Osteoblast (primary cell): Measurements from ENCODE around the gene MADD. TPM values are rescaled to one million over a fixed set of nuclear protein-coding genes. Genes with fewer than 3 reads are reported as not detected.

Experiments used
- DNase-seq: peaks from one replicate; pipeline ENCODE4 v3.0.0; 2011; ENCODE audit warnings: low spot score, mixed read lengths; ENCODE audit not compliant: insufficient read length; ENCODE audit errors: missing footprints
- H2AFZ ChIP-seq: 2 replicates; pipeline ENCODE4 v1.6.0; 2011; ENCODE audit warnings: mild to moderate bottlenecking, low read length
- H3K27ac ChIP-seq: 2 replicates; pipeline ENCODE4 v1.5.1; 2011; ENCODE audit warnings: mild to moderate bottlenecking, low read depth, low read length, moderate library complexity
- H3K27me3 ChIP-seq: 2 replicates; pipeline ENCODE4 v1.6.0; 2012; ENCODE audit warnings: mild to moderate bottlenecking, control low read depth, inconsistent platforms, low read length, moderate library complexity; ENCODE audit not compliant: insufficient read depth
- H3K36me3 ChIP-seq: 2 replicates; pipeline ENCODE4 v1.5.1; 2011; ENCODE audit warnings: mild to moderate bottlenecking, low read length, control low read depth, moderate library complexity; ENCODE audit not compliant: insufficient read depth
- H3K4me1 ChIP-seq: 2 replicates; pipeline ENCODE4 v1.5.1; 2011; ENCODE audit warnings: mild to moderate bottlenecking, low read length, control low read depth, moderate library complexity; ENCODE audit not compliant: insufficient read depth
- H3K4me2 ChIP-seq: 2 replicates; pipeline ENCODE4 v1.6.0; 2011; ENCODE audit warnings: mild to moderate bottlenecking, low read length; ENCODE audit not compliant: insufficient read depth
- H3K4me3 ChIP-seq: fragments of 200-600 bp; sonication (generic); 3 replicates; pipeline ENCODE4 v1.5.1; 2012; ENCODE audit warnings: mild to moderate bottlenecking, low read length, inconsistent platforms; ENCODE audit not compliant: insufficient read depth
- H3K79me2 ChIP-seq: 2 replicates; pipeline ENCODE4 v1.6.0; 2012; ENCODE audit warnings: mild to moderate bottlenecking, low read length, control low read depth, inconsistent platforms; ENCODE audit not compliant: insufficient read depth
- H3K9me3 ChIP-seq: 2 replicates; pipeline ENCODE4 v1.5.1; 2011; ENCODE audit warnings: low read depth, low read length, control low read depth
- H4K20me1 ChIP-seq: 2 replicates; pipeline ENCODE4 v1.6.0; 2012; ENCODE audit warnings: mild to moderate bottlenecking, low read length, control low read depth; ENCODE audit not compliant: insufficient read depth
- total RNA-seq: library from RNA; depleted of rRNA; stranded (reverse); fragments of >200 nt; gene quantifications from 2 replicates; pipeline ENCODE4 v1.2.3, GENCODE V29; 2012
- TF ChIP-seq, protein P1 (sequence below): IDR thresholded peaks from 2 replicates; pipeline ENCODE4 v1.5.1; 2011; ENCODE audit warnings: mild to moderate bottlenecking, low read depth, low read length, moderate library complexity; ENCODE audit errors: extremely low read depth

MADD gene
- total RNA-seq, 1 donor = 21.7 TPM

DNA sequence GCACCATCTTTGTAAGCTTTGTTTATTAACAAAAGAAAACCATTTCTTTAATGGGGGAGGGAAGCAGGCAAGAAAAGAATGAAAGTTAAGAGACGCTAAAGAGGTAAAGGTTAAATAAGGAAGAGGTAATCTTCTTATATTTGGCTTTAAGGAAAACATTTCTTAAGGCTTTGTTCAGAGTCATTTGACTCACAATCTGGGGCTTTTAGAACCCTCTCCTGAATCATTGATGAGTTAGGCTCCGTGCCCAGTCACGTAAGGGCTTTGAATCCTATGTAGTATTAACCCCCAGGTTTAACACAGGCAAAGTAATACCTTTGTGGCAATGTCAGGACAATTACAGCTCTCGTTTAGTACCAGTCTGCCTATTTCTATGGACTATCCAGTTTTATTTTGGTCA lies 26.1 kb downstream of the MADD start:
- Histone ChIP-seq H3K9me3 (no peaks in the 10 kb centered on the region), H3K79me2 (peaks cover 2% of the 10 kb centered on the region), H3K27ac (peak overlapping the region; percentile 29), H3K27me3 (no peaks in the 10 kb centered on the region), H3K36me3 (peaks cover 51% of the 10 kb centered on the region), H3K4me3 (no peak overlapping the region), H3K4me1 (peaks cover 7% of the 10 kb centered on the region), H4K20me1 (no peaks in the 10 kb centered on the region), H2AFZ (no peak overlapping the region), H3K4me2 (no peak overlapping the region)
- TF ChIP-seq, protein P1, sequence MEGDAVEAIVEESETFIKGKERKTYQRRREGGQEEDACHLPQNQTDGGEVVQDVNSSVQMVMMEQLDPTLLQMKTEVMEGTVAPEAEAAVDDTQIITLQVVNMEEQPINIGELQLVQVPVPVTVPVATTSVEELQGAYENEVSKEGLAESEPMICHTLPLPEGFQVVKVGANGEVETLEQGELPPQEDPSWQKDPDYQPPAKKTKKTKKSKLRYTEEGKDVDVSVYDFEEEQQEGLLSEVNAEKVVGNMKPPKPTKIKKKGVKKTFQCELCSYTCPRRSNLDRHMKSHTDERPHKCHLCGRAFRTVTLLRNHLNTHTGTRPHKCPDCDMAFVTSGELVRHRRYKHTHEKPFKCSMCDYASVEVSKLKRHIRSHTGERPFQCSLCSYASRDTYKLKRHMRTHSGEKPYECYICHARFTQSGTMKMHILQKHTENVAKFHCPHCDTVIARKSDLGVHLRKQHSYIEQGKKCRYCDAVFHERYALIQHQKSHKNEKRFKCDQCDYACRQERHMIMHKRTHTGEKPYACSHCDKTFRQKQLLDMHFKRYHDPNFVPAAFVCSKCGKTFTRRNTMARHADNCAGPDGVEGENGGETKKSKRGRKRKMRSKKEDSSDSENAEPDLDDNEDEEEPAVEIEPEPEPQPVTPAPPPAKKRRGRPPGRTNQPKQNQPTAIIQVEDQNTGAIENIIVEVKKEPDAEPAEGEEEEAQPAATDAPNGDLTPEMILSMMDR = no peak
- DNase-seq = peak; percentile 89

- H3K27ac ChIP-seq = no peak overlapping the region
- no peaks in the 10 kb centered on the region for H3K9me3 ChIP-seq
- TF ChIP-seq, protein P1 = no peak
- H3K4me1 ChIP-seq = peaks cover 7% of the 10 kb centered on the region
- no peaks in the 10 kb centered on the region for H4K20me1 ChIP-seq
- DNase-seq = no peak
- no peak overlapping the region for H3K4me2 ChIP-seq
- no peak overlapping the region for H2AFZ ChIP-seq
- H3K4me3 ChIP-seq = no peak overlapping the region
- peaks cover 40% of the 10 kb centered on the region for H3K36me3 ChIP-seq
- H3K27me3 ChIP-seq = no peaks in the 10 kb centered on the region
- peaks cover 2% of the 10 kb centered on the region for H3K79me2 ChIP-seq
Observed at GRCh38 chr11:47299078-47299477, 29.1 kb downstream of the MADD start.

- no peaks in the 10 kb centered on the region for H3K27me3 ChIP-seq
- no peak overlapping the region for H3K4me2 ChIP-seq
- DNase-seq = no peak
- H3K4me1 ChIP-seq = peaks cover 12% of the 10 kb centered on the region
- TF ChIP-seq, protein P1 = no peak
- no peak overlapping the region for H3K4me3 ChIP-seq
- H3K79me2 ChIP-seq = peaks cover 7% of the 10 kb centered on the region
- peaks cover 17% of the 10 kb centered on the region for H4K20me1 ChIP-seq
- no peak overlapping the region for H3K27ac ChIP-seq
- H2AFZ ChIP-seq = no peak overlapping the region
- H3K9me3 ChIP-seq = no peaks in the 10 kb centered on the region
- H3K36me3 ChIP-seq = peaks cover 34% of the 10 kb centered on the region
Observed at GRCh38 chr11:47302853-47303252, 32.9 kb downstream of the MADD start.

GRCh38 chr11:47305734-47306483 lies 36.0 kb downstream of the MADD start:
- no peak overlapping the region for H2AFZ ChIP-seq
- peaks cover 36% of the 10 kb centered on the region for H3K36me3 ChIP-seq
- no peak overlapping the region for H3K4me3 ChIP-seq
- no peaks in the 10 kb centered on the region for H3K27me3 ChIP-seq
- H3K27ac ChIP-seq = no peak overlapping the region
- DNase-seq = peak; percentile 8
- peaks cover 12% of the 10 kb centered on the region for H3K4me1 ChIP-seq
- peaks cover 5% of the 10 kb centered on the region for H3K79me2 ChIP-seq
- no peaks in the 10 kb centered on the region for H3K9me3 ChIP-seq
- H3K4me2 ChIP-seq = no peak overlapping the region
- TF ChIP-seq, protein P1 = no peak
- H4K20me1 ChIP-seq = peaks cover 17% of the 10 kb centered on the region
